ENCODE results near the gene ITGB3. TPM values are rescaled to one million over a fixed set of nuclear protein-coding genes. Genes with fewer than 3 reads are reported as not detected.

Gene ITGB3
- total RNA-seq, 4 donors from 2014 or later = 7.9 to 26.3 (median 8.6) TPM

GRCh38 chr17:47290870-47291241 is 37.2 kb downstream of the ITGB3 start:
- WGBS, 2 donors (ENCODE audit: low coverage in 1 of 2) = 60 to 86% methylated on average over 2 to 5 of the region's 5 CpGs
- Histone ChIP-seq H3K27ac (no peak overlapping the region), H3K4me3 (no peak overlapping the region), H3K9me3 (no peaks in the 10 kb centered on the region), H3K4me1 (peaks cover 0 to 15% (median 3%) of the 10 kb centered on the region in 4 donors), H3K27me3 (no peaks in the 10 kb centered on the region), H3K36me3 (peaks cover 0 to 4% (median 0%) of the 10 kb centered on the region in 4 donors)
- no peak for TF ChIP-seq POLR2A (IDR thresholded peaks at IDR 0.05)
- TF ChIP-seq CTCF (IDR thresholded peaks at IDR 0.05) = no peak
- TF ChIP-seq EP300 (IDR thresholded peaks at IDR 0.05; ENCODE audit: low read depth) = no peak
- TF ChIP-seq POLR2AphosphoS5 (IDR thresholded peaks at IDR 0.05) = no peak
- DNase-seq = no peak
- in situ Hi-C loops (cut with MboI; ENCODE audit: low pct_ligation_motif_present in 1 of 4, low pct_unique_long_range_greater_than_20kb in 1 of 4, low sequenced_read_pairs in 3 of 4) = no loop called here
- intact Hi-C loops (cut with DNase I; ENCODE audit: low total_unique reads) = no loop called here

- H3K36me3 ChIP-seq = peaks cover 0 to 4% (median 0%) of the 10 kb centered on the region in 4 donors
- in situ Hi-C loops (cut with MboI; ENCODE audit: low pct_ligation_motif_present in 1 of 4, low pct_unique_long_range_greater_than_20kb in 1 of 4, low sequenced_read_pairs in 3 of 4) = no loop called here
- H3K27me3 ChIP-seq = no peaks in the 10 kb centered on the region
- no peak overlapping the region for H3K27ac ChIP-seq
- peaks cover 0 to 15% (median 3%) of the 10 kb centered on the region in 4 donors for H3K4me1 ChIP-seq
- no peaks in the 10 kb centered on the region for H3K9me3 ChIP-seq
- no peak for DNase-seq
- TF ChIP-seq POLR2A (IDR thresholded peaks at IDR 0.05) = no peak
- TF ChIP-seq EP300 (IDR thresholded peaks at IDR 0.05; ENCODE audit: low read depth) = no peak
- TF ChIP-seq POLR2AphosphoS5 (IDR thresholded peaks at IDR 0.05) = no peak
- TF ChIP-seq CTCF (IDR thresholded peaks at IDR 0.05) = no peak
- 87 to 88% methylated on average over 7 to 8 of the region's 8 CpGs for WGBS, 2 donors (ENCODE audit: low coverage in 1 of 2)
- intact Hi-C loops (cut with DNase I; ENCODE audit: low total_unique reads) = no loop called here
- no peak overlapping the region for H3K4me3 ChIP-seq
These were observed 37.7 kb downstream of the ITGB3 start for GRCh38 chr17:47291242-47291873.

- Histone ChIP-seq H3K4me1 (peaks cover 0 to 15% (median 3%) of the 10 kb centered on the region in 4 donors), H3K36me3 (peaks cover 0 to 4% (median 0%) of the 10 kb centered on the region in 4 donors), H3K4me3 (no peak overlapping the region), H3K27ac (no peak overlapping the region), H3K27me3 (no peaks in the 10 kb centered on the region), H3K9me3 (no peaks in the 10 kb centered on the region)
- no peak for DNase-seq
- in situ Hi-C loops (cut with MboI; ENCODE audit: low pct_ligation_motif_present in 1 of 4, low pct_unique_long_range_greater_than_20kb in 1 of 4, low sequenced_read_pairs in 3 of 4) = no loop called here
- 89% methylated on average over 14 of the region's 14 CpGs; no CpG with 5 or more reads in 1 of the 2 donors for WGBS, 2 donors (ENCODE audit: low coverage in 1 of 2)
- TF ChIP-seq EP300 (IDR thresholded peaks at IDR 0.05; ENCODE audit: low read depth) (no peak), POLR2A (IDR thresholded peaks at IDR 0.05) (no peak), POLR2AphosphoS5 (IDR thresholded peaks at IDR 0.05) (no peak), CTCF (IDR thresholded peaks at IDR 0.05) (no peak)
- intact Hi-C loops (cut with DNase I; ENCODE audit: low total_unique reads) = no loop called here
These were observed 38.6 kb downstream of the ITGB3 start for GRCh38 chr17:47292206-47292605.

GRCh38 chr17:47295037-47295873 is 41.6 kb downstream of the ITGB3 start:
- intact Hi-C loops (cut with DNase I; ENCODE audit: low total_unique reads) = no loop called here
- peaks cover 0 to 10% (median 3%) of the 10 kb centered on the region in 4 donors for H3K4me1 ChIP-seq
- no peak overlapping the region for H3K4me3 ChIP-seq
- peak overlapping the region in 2 of 4 donors; percentile 44 to 55 for H3K27ac ChIP-seq
- TF ChIP-seq POLR2AphosphoS5 (IDR thresholded peaks at IDR 0.05) (no peak), EP300 (IDR thresholded peaks at IDR 0.05; ENCODE audit: low read depth) (no peak), CTCF (IDR thresholded peaks at IDR 0.05) (no peak), POLR2A (IDR thresholded peaks at IDR 0.05) (no peak)
- H3K9me3 ChIP-seq = no peaks in the 10 kb centered on the region
- no peaks in the 10 kb centered on the region for H3K36me3 ChIP-seq
- no peaks in the 10 kb centered on the region for H3K27me3 ChIP-seq
- no peak for DNase-seq
- in situ Hi-C loops (cut with MboI; ENCODE audit: low pct_ligation_motif_present in 1 of 4, low pct_unique_long_range_greater_than_20kb in 1 of 4, low sequenced_read_pairs in 3 of 4) = no loop called here
- 87% methylated on average over 12 of the region's 14 CpGs; no CpG with 5 or more reads in 1 of the 2 donors for WGBS, 2 donors (ENCODE audit: low coverage in 1 of 2)
